Endothelial cell of umbilical vein (primary cell): ENCODE measurements around the gene PCDH9. TPM values are rescaled to one million over a fixed set of nuclear protein-coding genes. Genes with fewer than 3 reads are reported as not detected.
A peak's percentile ranks its signal among the peaks of the same experiment; 100 is the strongest.

Experiments used
- BruUV-seq: library from RNA; stranded (reverse); fragments of 400-500 nt; replicated peaks from 2 replicates; lab custom pipeline; 2021; lab: Mats Ljungman, UMichigan
- CTCF ChIA-PET: fragments of 300-600, 350-600 bp; sonication (Branson Sonifier 250); formaldehyde crosslinking; loops from one replicate; lab custom pipeline; 2021; ENCODE audit warnings: antibody characterized with exemption, inconsistent platforms; lab: Charles Lee
- POLR2A ChIA-PET: fragments of 300-600, 350-600 bp; sonication (Branson Sonifier 250); formaldehyde crosslinking; loops from one replicate; lab custom pipeline; 2021; ENCODE audit warnings: antibody characterized with exemption, inconsistent platforms; lab: Charles Lee
- DNase-seq: peaks from one replicate; pipeline ENCODE4 v3.0.0-alpha.2; 2011; ENCODE audit warnings: low read depth, low spot score
- FAIRE-seq: peaks from 2 replicates; lab custom pipeline; 2011; peaks lifted over from hg19 to GRCh38; lab: Jason Lieb, UNC
- H2AFZ ChIP-seq: 2 replicates; pipeline ENCODE4 v1.6.0; 2012; ENCODE audit warnings: low read depth, low read length, control low read depth, inconsistent platforms
- H3K27ac ChIP-seq: 2 replicates; pipeline ENCODE4 v1.5.1; 2011; ENCODE audit warnings: low read depth, mild to moderate bottlenecking, control low read depth, low read length, moderate library complexity; ENCODE audit not compliant: insufficient read depth
- H3K27me3 ChIP-seq, 2 experiments: 2 replicates each; pipeline versions ENCODE4 v1.6.0 to v1.6.1; 2011; ENCODE audit warnings: low read length in 2 of 2, mixed read lengths in 1 of 2; ENCODE audit not compliant: control insufficient read depth in 2 of 2, insufficient read depth in 2 of 2
- H3K36me3 ChIP-seq, 2 experiments: 2 replicates in 1 of 2; 3 replicates in 1 of 2; pipeline ENCODE4 v1.5.1; 2011; ENCODE audit warnings: low read length in 2 of 2, mild to moderate bottlenecking in 1 of 2, moderate library complexity in 1 of 2; ENCODE audit not compliant: control insufficient read depth in 2 of 2, insufficient read depth in 2 of 2; ENCODE audit errors: extremely low read depth in 1 of 2
- H3K4me1 ChIP-seq: 3 replicates; pipeline ENCODE4 v1.5.1; 2011; ENCODE audit warnings: mild to moderate bottlenecking, low read length; ENCODE audit not compliant: control insufficient read depth, insufficient read depth; ENCODE audit errors: extremely low read depth
- H3K4me2 ChIP-seq: 2 replicates; pipeline ENCODE4 v1.6.1; 2011; ENCODE audit warnings: low read length, control low read depth, mixed read lengths; ENCODE audit not compliant: insufficient read depth
- H3K4me3 ChIP-seq, 3 experiments: fragments of 200-600 bp in 1 of 3; sonication (generic), shearing (Covaris generic) in 1 of 3; replicated peaks in 1 of 3; 2 replicates each; pipeline ENCODE4 v1.5.1; 2011 to 2016; ENCODE audit warnings: control low read depth in 3 of 3, low read length in 3 of 3, mild to moderate bottlenecking in 2 of 3, inconsistent platforms in 1 of 3, low read depth in 1 of 3, moderate library complexity in 1 of 3; ENCODE audit not compliant: insufficient read depth in 1 of 3
- H3K79me2 ChIP-seq: 2 replicates; pipeline ENCODE4 v1.6.0; 2012; ENCODE audit warnings: low read length, inconsistent platforms; ENCODE audit not compliant: control insufficient read depth, insufficient read depth
- H3K9ac ChIP-seq: replicated peaks from 2 replicates; pipeline ENCODE3; 2011; ENCODE audit warnings: low read length, control low read depth; ENCODE audit not compliant: insufficient read depth; ENCODE audit errors: extremely low read depth
- H3K9me1 ChIP-seq: replicated peaks from 3 replicates; pipeline ENCODE4 v1.6.0; 2011; ENCODE audit warnings: mild to moderate bottlenecking, low read length; ENCODE audit not compliant: control insufficient read depth, insufficient read depth; ENCODE audit errors: extremely low read depth
- H3K9me3 ChIP-seq: replicated peaks from 2 replicates; pipeline ENCODE4 v1.5.1; 2012; ENCODE audit warnings: low read length, inconsistent platforms; ENCODE audit not compliant: control insufficient read depth, insufficient read depth
- H4K20me1 ChIP-seq: replicated peaks from 2 replicates; pipeline ENCODE3; 2011; ENCODE audit warnings: mild to moderate bottlenecking, low read length; ENCODE audit not compliant: control insufficient read depth, insufficient read depth; ENCODE audit errors: extremely low read depth
- CTCF ChIP-seq, 2 donors: IDR thresholded peaks; 1 replicate in 1 of 2; 2 replicates in 1 of 2; pipeline ENCODE4 v1.5.1; 2011; ENCODE audit warnings: low read length in 2 of 2, mild to moderate bottlenecking in 2 of 2, moderate library complexity in 2 of 2, control low read depth in 1 of 2, inconsistent platforms in 1 of 2, low read depth in 1 of 2; ENCODE audit not compliant: insufficient read depth in 1 of 2; ENCODE audit errors: extremely low read depth in 1 of 2
- EZH2 ChIP-seq: IDR thresholded peaks from 2 replicates; pipeline ENCODE4 v1.6.1; 2012; ENCODE audit warnings: borderline replicate concordance, low read depth, mild to moderate bottlenecking, moderate library complexity, low read length, inconsistent platforms; ENCODE audit not compliant: severe bottlenecking
- MAX ChIP-seq: IDR thresholded peaks from 2 replicates; pipeline ENCODE4 v1.6.1; 2011; ENCODE audit not compliant: insufficient read depth, insufficient read length
- POLR2AphosphoS5 ChIP-seq: IDR thresholded peaks from 2 replicates; pipeline ENCODE4 v1.6.1; 2012; ENCODE audit warnings: low read depth, mild to moderate bottlenecking, control low read depth, low read length, moderate library complexity; ENCODE audit not compliant: insufficient read depth
- dilution Hi-C: fragments of 300-500 bp; cut with MboI; formaldehyde crosslinking; loops from one replicate; pipeline ENCODE4 v1.15.0; 2019; ENCODE audit warnings: low sequenced_read_pairs; ENCODE audit not compliant: extremely low pct_ligation_motif_present
- intact Hi-C: fragments of 100-400 bp; cut with micrococcal nuclease; formaldehyde crosslinking; loops from one replicate; pipeline ENCODE4 v1.10.0; 2022
- polyA plus RNA-seq, 4 experiments: library from polyadenylated mRNA; depleted of rRNA in 3 of 4; stranded (reverse) in 3 of 4; unstranded in 1 of 4; fragments of >200 nt; gene quantifications; 2 replicates each; pipeline versions ENCODE4 v1.2.1 to v1.2.3, GENCODE V29; 2011 to 2012; ENCODE audit warnings: missing spikeins in 1 of 4
- total RNA-seq: library from RNA; stranded (reverse); gene quantifications from 2 replicates; pipeline ENCODE4 v1.2.3, GENCODE V29; 2021

PCDH9 gene
- total and polyA plus RNA-seq, 2 donors (not counting 3 experiments of a cell fraction or from before 2014, with no cell fraction given), result 1.1 to 5.2 TPM

- ChIA-PET CTCF (interaction anchor here (0.6 to 2.7 kb wide), 45 partner anchors 8 to 1989 kb away, joined by 3 to 47 read pairs (median 3); no protein-coding TSS in a partner anchor), POLR2A (no interaction called here)
- Histone ChIP-seq H2AFZ (peak overlapping the region; percentile 80), H3K9me3 (no peaks in the 10 kb centered on the region), H3K9ac (peak overlapping the region; percentile 40), H3K4me1 (peaks cover 15% of the 10 kb centered on the region), H3K27me3 (no peaks in the 10 kb centered on the region), H3K9me1 (no peaks in the 10 kb centered on the region), H4K20me1 (no peaks in the 10 kb centered on the region), H3K79me2 (no peaks in the 10 kb centered on the region), H3K4me3 (peak overlapping the region in 1 of 3 experiments; percentile 21), H3K27ac (no peak overlapping the region), H3K36me3 (no peaks in the 10 kb centered on the region), H3K4me2 (peak overlapping the region; percentile 78)
- DNase-seq (peak; percentile 88), FAIRE-seq (peak; percentile 68)
- TF ChIP-seq CTCF (IDR thresholded peaks at IDR 0.05; ENCODE audit: extremely low read depth in 1 of 2, insufficient read depth in 1 of 2, low read depth in 1 of 2, low read length in 2 of 2) (peak; percentile 51 to 60), EZH2 (no peak), POLR2AphosphoS5 (peak; percentile 30), MAX (no peak)
- intact Hi-C loops, result loop anchor here (1.0 to 10.0 kb wide), 8 partner anchors 76 to 1568 kb away; no protein-coding TSS in a partner anchor
- dilution Hi-C loops, result no loop called here
- no TSS peak for BruUV-seq
Measured at GRCh38 chr13:67224148-67224846, 5.8 kb downstream of the PCDH9 start.
